ENCODE data around the gene ADGRA1. TPM values are rescaled to one million over a fixed set of nuclear protein-coding genes. Genes with fewer than 3 reads are reported as not detected.
A peak's percentile ranks its signal among the peaks of the same experiment; 100 is the strongest.

The ADGRA1 gene
- total and polyA plus RNA-seq, 7 experiments from 2014 or later = not detected

- H3K4me3 ChIP-seq (ENCODE audit: low read length) = no peak overlapping the region
- H3K4me3 Mint-ChIP-seq = peak overlapping the region in 1 of 10 donors; percentile 63
- H3K27me3 ChIP-seq (ENCODE audit: control insufficient read depth in 2 of 2, insufficient read depth in 2 of 2, low read length in 2 of 2) = no peaks in the 10 kb centered on the region
- H3K9me3 Mint-ChIP-seq = no peaks in the 10 kb centered on the region
- H3K4me1 ChIP-seq (ENCODE audit: control insufficient read depth in 2 of 2, insufficient read depth in 2 of 2, low read length in 2 of 2) = peaks cover 4 to 8% of the 10 kb centered on the region in 2 donors
- POLR2A ChIA-PET = no interaction called here
- ATAC-seq (no peak), DNase-seq (no peak)
- H3K4me1 Mint-ChIP-seq = peaks cover 0 to 1% (median 0%) of the 10 kb centered on the region in 7 donors
- no peak overlapping the region for H3K27ac ChIP-seq (ENCODE audit: low read depth, low read length)
- intact Hi-C loops (cut with micrococcal nuclease) = no loop called here
- H3K27ac Mint-ChIP-seq = no peak overlapping the region
- CTCF ChIA-PET = no interaction called here
- no peaks in the 10 kb centered on the region for H3K36me3 ChIP-seq (ENCODE audit: control insufficient read depth in 2 of 3, insufficient read depth in 3 of 3, low read length in 3 of 3)
- no peaks in the 10 kb centered on the region for H3K9me3 ChIP-seq (ENCODE audit: control insufficient read depth in 2 of 3, low read length in 3 of 3)
- H3K36me3 Mint-ChIP-seq = no peaks in the 10 kb centered on the region
- peaks cover 12 to 31% (median 20%) of the 10 kb centered on the region in 5 donors for H3K27me3 Mint-ChIP-seq
Observed at GRCh38 chr10:133158437-133158755, 70.7 kb downstream of the ADGRA1 start.

DNA sequence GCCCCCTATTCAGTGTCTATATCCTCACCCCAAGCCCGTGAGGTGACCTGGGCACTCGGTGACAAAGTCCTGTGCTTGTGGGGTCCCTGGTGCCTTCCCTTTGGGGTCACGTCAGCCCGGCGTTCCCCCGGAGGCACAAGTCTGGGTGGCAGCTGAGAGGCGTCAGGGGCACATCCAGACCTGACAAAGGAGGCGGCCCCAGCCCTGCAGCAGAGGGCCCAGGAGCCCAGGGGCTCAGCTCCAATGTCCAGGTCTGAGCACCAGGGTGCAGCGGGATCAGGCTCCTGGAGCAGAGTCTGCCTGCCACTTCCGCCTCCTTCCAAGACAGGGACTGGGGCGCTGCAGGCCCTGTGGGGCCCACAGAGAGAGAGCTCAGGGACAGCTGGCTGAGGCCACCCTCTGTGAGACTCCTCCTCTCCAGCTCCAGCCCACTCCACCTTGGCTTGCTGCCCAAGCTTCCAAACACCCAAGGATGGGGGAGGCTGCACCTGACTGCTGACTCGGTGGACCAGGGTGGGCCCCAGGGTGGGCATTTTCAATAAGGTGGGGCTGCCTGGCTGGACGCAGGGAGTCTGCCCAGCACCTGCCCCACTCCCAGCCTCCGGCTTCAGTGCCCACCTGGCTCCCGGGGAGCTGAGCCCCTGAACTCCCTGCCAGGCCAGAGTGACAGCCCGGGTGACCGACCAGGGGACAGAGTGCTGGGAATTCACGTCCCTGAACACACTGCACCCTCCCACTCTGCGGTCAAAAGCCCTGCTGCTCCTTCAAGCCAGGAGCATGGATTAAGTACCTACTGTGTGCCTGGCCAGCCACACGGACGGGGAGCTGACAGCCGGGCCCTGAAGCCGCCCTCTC lies 71.3 kb downstream of the ADGRA1 start:
- no peak overlapping the region for H3K27ac Mint-ChIP-seq
- no peaks in the 10 kb centered on the region for H3K9me3 Mint-ChIP-seq
- H3K4me3 Mint-ChIP-seq = peak overlapping the region in 3 of 10 donors; percentile 7 to 63 (median 49)
- peaks cover 13 to 31% (median 18%) of the 10 kb centered on the region in 5 donors for H3K27me3 Mint-ChIP-seq
- DNase-seq = no peak
- Histone ChIP-seq H3K9me3 (ENCODE audit: control insufficient read depth in 2 of 3, low read length in 3 of 3) (no peaks in the 10 kb centered on the region), H3K27me3 (ENCODE audit: control insufficient read depth in 2 of 2, insufficient read depth in 2 of 2, low read length in 2 of 2) (no peaks in the 10 kb centered on the region), H3K36me3 (ENCODE audit: control insufficient read depth in 2 of 3, insufficient read depth in 3 of 3, low read length in 3 of 3) (no peaks in the 10 kb centered on the region), H3K27ac (ENCODE audit: low read depth, low read length) (no peak overlapping the region), H3K4me1 (ENCODE audit: control insufficient read depth in 2 of 2, insufficient read depth in 2 of 2, low read length in 2 of 2) (peaks cover 4 to 8% of the 10 kb centered on the region in 2 donors), H3K4me3 (ENCODE audit: low read length) (no peak overlapping the region)
- CTCF ChIA-PET = no interaction called here
- POLR2A ChIA-PET = no interaction called here
- H3K4me1 Mint-ChIP-seq = peaks cover 0 to 1% (median 0%) of the 10 kb centered on the region in 7 donors
- intact Hi-C loops (cut with micrococcal nuclease) = no loop called here
- no peaks in the 10 kb centered on the region for H3K36me3 Mint-ChIP-seq
- ATAC-seq = no peak

DNA sequence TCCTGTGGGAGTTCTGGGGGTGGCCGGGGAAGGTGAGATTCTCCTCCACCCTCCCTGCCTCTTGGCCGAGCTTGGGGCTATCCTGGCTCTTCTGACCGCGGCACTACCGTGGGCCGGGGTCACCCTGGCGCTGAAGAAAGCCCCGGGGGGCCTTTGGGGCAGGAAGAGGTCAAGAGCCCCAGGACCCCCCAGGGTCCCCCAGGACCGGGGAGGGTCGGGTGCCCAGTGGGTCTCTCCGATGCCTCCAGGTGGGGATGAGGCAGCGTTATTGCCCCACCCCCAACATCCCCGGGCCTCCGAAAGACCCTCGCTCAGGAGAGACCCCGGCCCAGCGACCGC lies 71.9 kb downstream of the ADGRA1 start:
- Mint-ChIP-seq H3K27me3 (peaks cover 13 to 27% (median 17%) of the 10 kb centered on the region in 5 donors), H3K4me1 (peaks cover 0 to 1% (median 0%) of the 10 kb centered on the region in 7 donors), H3K4me3 (peak overlapping the region in 1 of 10 donors; percentile 63), H3K36me3 (no peaks in the 10 kb centered on the region), H3K9me3 (no peaks in the 10 kb centered on the region), H3K27ac (no peak overlapping the region)
- H3K9me3 ChIP-seq (ENCODE audit: control insufficient read depth in 2 of 3, low read length in 3 of 3) = no peaks in the 10 kb centered on the region
- intact Hi-C loops (cut with micrococcal nuclease) = no loop called here
- H3K4me3 ChIP-seq (ENCODE audit: low read length) = no peak overlapping the region
- DNase-seq = no peak
- CTCF ChIA-PET = no interaction called here
- no peaks in the 10 kb centered on the region for H3K27me3 ChIP-seq (ENCODE audit: control insufficient read depth in 2 of 2, insufficient read depth in 2 of 2, low read length in 2 of 2)
- POLR2A ChIA-PET = no interaction called here
- no peak overlapping the region for H3K27ac ChIP-seq (ENCODE audit: low read depth, low read length)
- H3K4me1 ChIP-seq (ENCODE audit: control insufficient read depth in 2 of 2, insufficient read depth in 2 of 2, low read length in 2 of 2) = peaks cover 4 to 8% of the 10 kb centered on the region in 2 donors
- no peaks in the 10 kb centered on the region for H3K36me3 ChIP-seq (ENCODE audit: control insufficient read depth in 2 of 3, insufficient read depth in 3 of 3, low read length in 3 of 3)
- no peak for ATAC-seq

DNA sequence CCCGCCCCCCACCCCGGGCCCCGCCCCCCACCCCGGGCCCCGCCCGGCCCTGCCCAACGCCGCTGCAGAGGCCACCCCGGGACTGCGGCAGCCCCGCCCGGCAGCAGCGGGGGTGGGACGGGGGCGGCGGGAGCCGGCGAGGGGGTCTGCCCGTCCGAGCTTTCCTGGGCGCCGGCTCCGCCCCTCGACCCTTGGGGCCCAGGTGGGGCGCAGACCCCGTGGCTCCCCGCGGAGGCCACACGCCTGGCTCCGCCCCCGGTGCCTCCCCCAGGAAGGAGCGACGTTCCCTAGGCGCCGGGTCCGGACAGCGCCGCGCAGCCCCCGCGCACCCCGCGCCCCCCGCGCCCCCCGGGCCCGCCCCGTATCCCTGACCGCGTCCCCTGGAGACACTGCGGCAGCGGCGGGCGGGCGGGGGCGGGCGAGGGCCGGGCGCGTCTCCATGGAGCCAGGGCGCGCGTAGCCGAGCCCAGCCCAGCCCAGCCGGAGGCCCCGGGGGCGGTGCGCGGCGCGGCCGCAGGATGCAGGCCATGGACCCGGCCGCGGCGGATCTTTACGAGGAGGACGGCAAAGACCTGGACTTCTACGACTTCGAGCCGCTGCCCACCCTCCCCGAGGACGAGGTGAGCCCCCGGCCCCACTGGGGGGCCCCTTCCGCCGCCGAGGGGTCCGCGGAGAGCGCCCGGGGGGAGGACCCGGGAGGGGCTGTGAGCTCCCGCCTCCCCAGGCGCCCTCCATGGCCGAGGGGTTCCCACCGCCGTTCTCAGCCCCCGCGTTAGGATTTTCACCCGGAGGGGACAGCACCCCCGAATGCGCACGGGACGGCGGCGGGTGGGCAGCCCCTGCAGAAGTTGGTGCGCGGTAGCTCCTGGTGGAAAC lies 72.5 kb downstream of the ADGRA1 start, which contains the start of gene KNDC1:
TSS of gene KNDC1 (plus strand) at position 270 of the 876 bp plus-strand sequence. CDS start at position 519, 249 bp downstream.
- no peak within 1 kb of the TSS for H3K27ac ChIP-seq (ENCODE audit: low read depth, low read length)
- ChIA-PET POLR2A (interaction anchor here (0.6 kb wide), 1 partner anchor 121 kb away, joined by 4 read pairs; no protein-coding TSS in a partner anchor), CTCF (no interaction called here)
- DNase-seq (peak in 1 of 9 donors; percentile 33), ATAC-seq (peak; percentile 72)
- Mint-ChIP-seq H3K4me1 (no peaks in the 10 kb centered on the region), H3K9me3 (no peaks in the 10 kb centered on the region), H3K27me3 (peaks cover 13 to 21% (median 16%) of the 10 kb centered on the region in 5 donors), H3K4me3 (peak within 1 kb of the TSS in 7 of 10 donors; percentile 19 to 78 (median 42)), H3K27ac (no peak within 1 kb of the TSS), H3K36me3 (no peaks in the 10 kb centered on the region)
- no peaks in the 10 kb centered on the region for H3K36me3 ChIP-seq (ENCODE audit: control insufficient read depth in 2 of 3, insufficient read depth in 3 of 3, low read length in 3 of 3)
- H3K4me1 ChIP-seq (ENCODE audit: control insufficient read depth in 2 of 2, insufficient read depth in 2 of 2, low read length in 2 of 2) = peaks cover 4 to 8% of the 10 kb centered on the region in 2 donors
- H3K4me3 ChIP-seq (ENCODE audit: low read length) = no peak within 1 kb of the TSS
- intact Hi-C loops (cut with micrococcal nuclease) = no loop called here
- H3K9me3 ChIP-seq (ENCODE audit: control insufficient read depth in 2 of 3, low read length in 3 of 3) = no peaks in the 10 kb centered on the region
- H3K27me3 ChIP-seq (ENCODE audit: control insufficient read depth in 2 of 2, insufficient read depth in 2 of 2, low read length in 2 of 2) = no peaks in the 10 kb centered on the region

GRCh38 chr10:133160826-133161471 lies 73.2 kb downstream of the ADGRA1 start:
- H3K4me3 ChIP-seq (ENCODE audit: low read length) = no peak overlapping the region
- no peaks in the 10 kb centered on the region for H3K9me3 ChIP-seq (ENCODE audit: control insufficient read depth in 2 of 3, low read length in 3 of 3)
- intact Hi-C loops (cut with micrococcal nuclease) = no loop called here
- H3K4me1 ChIP-seq (ENCODE audit: control insufficient read depth in 2 of 2, insufficient read depth in 2 of 2, low read length in 2 of 2) = peaks cover 4 to 8% of the 10 kb centered on the region in 2 donors
- H3K27ac ChIP-seq (ENCODE audit: low read depth, low read length) = no peak overlapping the region
- Mint-ChIP-seq H3K27ac (no peak overlapping the region), H3K4me1 (no peaks in the 10 kb centered on the region), H3K9me3 (no peaks in the 10 kb centered on the region), H3K27me3 (peaks cover 13 to 20% (median 16%) of the 10 kb centered on the region in 5 donors), H3K4me3 (peak overlapping the region in 7 of 10 donors; percentile 19 to 78 (median 38)), H3K36me3 (no peaks in the 10 kb centered on the region)
- no peaks in the 10 kb centered on the region for H3K36me3 ChIP-seq (ENCODE audit: control insufficient read depth in 2 of 3, insufficient read depth in 3 of 3, low read length in 3 of 3)
- DNase-seq (no peak), ATAC-seq (no peak)
- H3K27me3 ChIP-seq (ENCODE audit: control insufficient read depth in 2 of 2, insufficient read depth in 2 of 2, low read length in 2 of 2) = no peaks in the 10 kb centered on the region
- ChIA-PET POLR2A (interaction anchor here (0.6 kb wide), 1 partner anchor 120 kb away, joined by 4 read pairs; no protein-coding TSS in a partner anchor), CTCF (no interaction called here)

DNA sequence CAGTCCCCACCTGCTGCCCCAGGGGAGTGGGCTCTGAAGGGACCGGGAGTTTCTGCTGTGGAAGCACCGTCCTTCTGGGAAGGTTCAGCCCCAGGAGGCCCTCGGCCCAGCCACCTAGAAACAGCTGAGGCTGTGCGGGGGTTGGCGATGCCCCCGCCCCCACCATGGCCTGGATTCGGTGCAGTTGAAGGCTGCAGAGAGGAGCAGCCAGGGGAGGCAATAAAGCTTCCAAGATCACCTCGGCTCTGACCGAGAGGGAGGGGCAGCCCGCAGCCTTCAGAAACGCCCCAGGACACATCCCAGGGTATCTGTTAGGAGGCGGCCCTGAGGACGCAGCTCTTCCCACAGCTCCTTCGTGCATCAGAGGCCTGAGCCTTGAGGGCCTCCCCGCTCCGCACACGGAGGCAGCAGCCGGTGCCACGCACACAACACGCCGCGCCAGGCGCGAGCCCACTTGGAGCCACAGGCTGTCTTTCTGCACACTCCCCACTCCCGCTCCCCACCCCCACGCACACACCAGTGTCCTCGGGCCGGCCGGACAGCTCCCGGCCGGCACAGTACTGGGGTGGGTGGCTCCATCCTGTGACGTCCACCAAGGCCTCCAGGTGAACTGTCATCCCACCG lies 73.9 kb downstream of the ADGRA1 start:
- H3K4me1 ChIP-seq (ENCODE audit: control insufficient read depth in 2 of 2, insufficient read depth in 2 of 2, low read length in 2 of 2) = peaks cover 4 to 8% of the 10 kb centered on the region in 2 donors
- Mint-ChIP-seq H3K4me1 (no peaks in the 10 kb centered on the region), H3K27ac (no peak overlapping the region), H3K4me3 (peak overlapping the region in 3 of 10 donors; percentile 19 to 78 (median 59)), H3K27me3 (peaks cover 13 to 21% (median 17%) of the 10 kb centered on the region in 5 donors), H3K9me3 (no peaks in the 10 kb centered on the region), H3K36me3 (no peaks in the 10 kb centered on the region)
- H3K9me3 ChIP-seq (ENCODE audit: control insufficient read depth in 2 of 3, low read length in 3 of 3) = no peaks in the 10 kb centered on the region
- DNase-seq = no peak
- no peaks in the 10 kb centered on the region for H3K27me3 ChIP-seq (ENCODE audit: control insufficient read depth in 2 of 2, insufficient read depth in 2 of 2, low read length in 2 of 2)
- H3K36me3 ChIP-seq (ENCODE audit: control insufficient read depth in 2 of 3, insufficient read depth in 3 of 3, low read length in 3 of 3) = no peaks in the 10 kb centered on the region
- ChIA-PET CTCF (no interaction called here), POLR2A (no interaction called here)
- H3K27ac ChIP-seq (ENCODE audit: low read depth, low read length) = no peak overlapping the region
- no peak overlapping the region for H3K4me3 ChIP-seq (ENCODE audit: low read length)
- ATAC-seq = no peak
- intact Hi-C loops (cut with micrococcal nuclease) = no loop called here

Measured in naive thymus-derived CD4-positive, alpha-beta T cell (primary cell).